GOT3 (cell line): ENCODE measurements around the gene PARP3.
A peak's percentile ranks its signal among the peaks of the same experiment; 100 is the strongest.

Experiments
- DNase-seq: peaks from one replicate; lab custom pipeline; 2025; ENCODE audit warnings: mixed read lengths; lab: John Stamatoyannopoulos, UW

The PARP3 gene

DNA sequence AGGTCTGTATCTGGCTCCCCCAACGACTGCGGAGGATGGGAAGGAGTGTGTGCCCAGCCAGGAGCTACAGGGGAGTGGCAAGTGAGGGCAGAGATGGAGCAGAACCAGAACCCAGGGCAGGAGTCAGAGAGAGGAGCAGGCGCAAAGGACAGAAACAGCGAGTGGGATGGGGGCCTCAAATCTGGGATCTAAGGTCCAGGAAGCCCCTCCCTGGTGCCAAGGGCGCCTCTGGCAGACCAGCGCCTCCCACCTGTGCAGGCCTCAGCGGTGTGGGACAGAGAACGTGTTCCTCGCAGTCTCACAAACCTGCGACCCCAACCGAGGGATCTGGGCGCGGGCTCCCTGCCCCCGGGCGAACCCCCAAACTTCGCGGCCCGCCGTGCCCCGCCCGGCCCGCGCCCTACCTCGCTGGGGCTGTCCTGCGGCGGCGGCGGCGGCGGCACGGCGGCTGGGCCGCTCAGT, 24.8 kb downstream of the PARP3 start:
- no peak for DNase-seq

DNA sequence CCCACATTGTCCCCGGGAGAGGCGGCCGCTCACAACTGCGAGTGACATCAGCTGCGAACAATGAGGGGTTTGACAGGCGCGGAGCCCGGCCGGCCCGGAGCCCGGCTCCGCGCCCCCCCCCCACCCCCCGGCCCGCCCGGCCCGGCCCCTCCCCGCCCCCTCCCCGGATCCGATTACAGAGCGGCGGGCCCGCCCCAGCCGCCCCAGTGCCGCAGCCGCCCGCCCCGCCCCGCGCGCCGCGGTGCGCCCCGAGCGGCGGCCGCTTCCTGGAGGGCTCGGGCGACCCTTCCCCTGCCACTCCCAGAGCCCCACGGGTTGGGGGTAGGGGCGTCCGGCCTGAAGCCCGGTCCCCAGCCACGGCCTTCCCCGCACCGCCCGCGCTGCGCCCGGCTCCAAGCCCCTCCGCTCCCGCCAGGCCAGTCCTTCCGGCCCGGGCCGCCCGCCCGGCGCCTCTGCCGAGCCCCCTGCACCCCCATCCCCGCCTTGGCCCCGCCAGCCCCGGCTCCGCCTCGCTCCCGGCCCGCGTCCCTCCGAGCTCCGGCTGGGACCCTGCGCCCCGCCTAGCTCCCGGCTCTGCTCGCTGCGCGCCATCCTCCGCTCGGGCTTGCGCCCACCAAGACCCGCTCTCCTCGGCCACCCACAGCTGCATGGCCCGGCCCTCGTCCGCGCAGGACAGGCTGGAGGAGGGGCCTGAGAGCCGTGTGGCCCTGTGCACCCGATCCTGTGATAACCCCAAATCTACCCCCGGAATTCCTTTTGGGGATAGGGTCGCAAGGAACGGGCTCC, 25.4 kb downstream of the PARP3 start, which contains the start of gene PCBP4:
Gene PCBP4, minus strand, starts transcription at position 71 of the 786 bp plus-strand sequence. CDS start 6,214 bp downstream, outside the sequence.
- DNase-seq: no peak

GRCh38 chr3:51968170-51968775, 26.1 kb downstream of the PARP3 start:
- no peak for DNase-seq

DNA sequence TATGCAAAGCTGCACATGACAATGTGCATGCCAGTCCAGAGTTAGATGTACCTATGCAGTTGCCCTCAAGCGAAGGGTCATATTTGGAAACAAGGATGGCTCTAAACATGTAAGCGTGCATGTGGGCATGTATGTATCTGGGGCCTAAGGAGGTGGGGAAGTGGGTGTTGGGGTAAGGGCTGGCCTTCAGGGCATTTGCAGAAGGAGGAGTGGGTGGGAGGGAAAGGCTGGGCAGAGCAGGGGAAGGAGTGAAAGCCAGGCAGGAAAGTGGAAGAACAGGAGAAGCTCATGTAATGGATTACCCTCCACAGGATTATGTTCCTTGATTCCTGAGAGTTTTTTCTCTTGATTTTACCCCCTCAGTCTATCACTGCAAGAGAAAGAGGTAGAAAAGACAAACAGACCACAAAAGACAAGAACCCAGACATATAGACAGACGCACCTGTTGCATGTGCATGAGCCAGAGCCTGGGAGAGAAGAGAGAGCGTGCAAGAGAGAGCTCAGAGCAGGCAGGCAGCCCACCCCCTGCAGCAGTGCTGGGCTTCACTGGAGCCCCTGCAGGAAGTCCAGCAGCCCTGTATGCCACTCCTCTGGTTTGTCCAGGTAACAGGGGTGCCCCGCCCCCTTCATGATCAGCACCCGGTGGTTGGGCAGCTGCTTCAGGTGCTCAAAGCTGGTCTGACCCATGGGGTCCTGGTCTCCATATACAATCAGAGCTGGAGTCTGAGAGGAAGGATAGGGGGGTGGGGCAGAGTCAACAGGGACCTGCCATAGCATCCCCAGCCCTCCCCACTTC, 26.9 kb downstream of the PARP3 start:
- no peak for DNase-seq

DNA sequence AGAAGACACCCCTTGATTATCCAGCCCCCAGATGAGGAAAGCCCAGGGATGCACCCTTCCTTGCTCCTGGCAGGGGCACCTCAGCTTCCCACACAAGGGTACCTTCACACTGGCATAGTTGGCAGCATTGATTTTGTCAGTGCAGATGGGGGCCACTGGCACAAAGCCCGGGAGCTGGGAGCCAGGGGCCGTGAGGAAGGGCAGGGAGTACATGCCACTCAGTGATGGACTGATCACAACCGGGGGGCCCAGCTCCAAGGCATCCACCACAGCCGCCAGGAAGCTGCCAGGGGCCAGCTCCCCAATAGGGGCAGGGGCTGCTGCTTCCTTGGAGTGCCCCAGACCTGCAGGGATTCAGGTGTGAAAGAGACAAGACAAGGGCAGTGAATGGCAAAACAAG, 27.7 kb downstream of the PARP3 start:
- no peak for DNase-seq

GRCh38 chr3:51970606-51971300, 28.6 kb downstream of the PARP3 start:
- no peak for DNase-seq

DNA sequence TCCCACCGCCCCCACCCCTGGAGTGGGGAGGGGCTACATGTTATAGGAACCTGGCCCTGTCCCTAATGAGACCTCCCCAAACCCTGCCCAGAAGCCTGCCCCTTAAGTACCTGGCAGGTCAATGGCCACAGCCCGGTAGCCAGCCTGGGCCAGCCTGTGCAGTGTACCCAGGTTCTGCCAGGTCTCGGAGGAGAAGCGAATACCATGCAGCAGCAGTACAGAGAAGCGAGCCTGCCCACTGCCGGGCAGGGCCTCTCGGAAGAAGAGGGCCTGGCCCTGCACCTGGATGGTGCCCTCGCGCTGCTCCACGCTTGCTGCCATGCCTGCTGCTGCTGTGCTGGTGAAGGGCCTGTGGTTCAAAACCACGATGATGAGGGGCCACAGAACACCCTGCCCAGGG, 29.2 kb downstream of the PARP3 start:
- no peak for DNase-seq

- DNase-seq: no peak
Observed at GRCh38 chr3:51974277-51974962, 32.3 kb downstream of the PARP3 start.

GRCh38 chr3:51974963-51975851, 33.0 kb downstream of the PARP3 start, which contains the start of gene ABHD14A:
TSS of gene ABHD14A (plus strand) at chr3:51975064. CDS start at chr3:51975136, 72 bp downstream.
- no peak for DNase-seq

DNA sequence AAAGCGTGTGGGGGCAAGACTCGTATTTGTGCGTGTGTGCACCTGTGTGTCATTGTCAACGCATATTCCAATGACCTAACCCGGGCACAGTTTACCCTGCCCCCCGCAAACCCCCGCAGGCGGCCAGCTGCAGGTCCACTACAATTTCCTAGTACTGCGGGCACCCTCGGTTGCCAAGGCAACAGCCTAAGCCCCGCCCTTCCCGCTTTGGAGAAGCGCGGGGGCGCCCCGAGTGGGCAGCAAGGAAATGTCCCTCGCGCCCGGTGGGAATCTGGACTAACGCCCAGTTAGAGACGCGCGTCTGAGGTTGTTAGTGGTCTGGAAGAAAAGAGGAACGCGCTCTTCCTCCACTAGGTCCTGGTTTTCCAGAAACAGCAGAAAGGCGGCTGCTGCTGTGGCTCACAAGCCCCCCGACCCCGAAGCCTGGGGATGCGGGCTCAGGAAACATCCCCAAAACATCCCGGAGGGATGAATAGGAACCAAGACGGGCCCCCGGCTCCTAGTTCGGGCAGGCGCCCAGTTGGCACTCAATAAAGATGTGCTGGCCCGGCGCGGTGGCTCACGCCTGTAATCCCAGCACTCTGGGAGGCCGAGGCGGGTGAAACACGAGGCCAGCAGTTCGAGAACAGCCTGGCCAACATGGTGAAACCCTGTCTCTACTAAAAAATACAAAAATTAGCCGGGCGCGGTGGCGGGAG, 33.8 kb downstream of the PARP3 start:
- no peak for DNase-seq

DNA sequence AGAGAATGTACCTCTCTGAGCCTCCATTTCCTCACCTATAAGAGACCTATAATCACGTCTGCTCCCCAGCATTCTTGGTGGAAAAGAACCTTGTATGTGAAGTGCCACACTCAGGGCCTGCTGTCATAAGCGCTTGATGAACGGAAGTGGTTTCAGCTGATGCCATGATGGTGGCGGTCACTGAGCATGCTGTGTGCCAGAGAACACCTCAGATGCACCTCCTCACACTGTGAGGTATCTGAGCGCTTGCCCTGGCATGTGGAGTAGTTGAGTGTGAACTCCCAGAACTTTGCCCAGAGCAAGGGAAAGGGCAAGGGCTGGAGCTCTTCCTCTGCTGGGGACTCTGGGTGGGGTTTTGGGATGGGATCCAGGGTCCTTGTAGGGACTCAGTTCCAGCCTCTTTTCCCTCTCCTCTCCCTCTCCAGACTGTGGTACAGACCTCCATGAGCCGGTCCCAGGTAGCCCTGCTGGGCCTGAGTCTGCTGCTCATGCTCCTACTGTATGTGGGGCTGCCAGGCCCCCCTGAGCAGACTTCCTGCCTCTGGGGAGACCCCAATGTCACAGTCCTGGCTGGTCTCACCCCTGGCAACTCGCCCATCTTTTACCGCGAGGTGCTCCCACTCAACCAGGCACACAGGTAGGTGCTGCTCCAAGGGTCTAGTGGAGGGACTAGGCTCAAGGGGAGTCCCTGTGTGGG, 35.4 kb downstream of the PARP3 start:
- no peak for DNase-seq

GRCh38 chr3:51978143-51978502, 36.0 kb downstream of the PARP3 start:
- DNase-seq: no peak

- DNase-seq: no peak
Observed at GRCh38 chr3:51980253-51980652, 38.1 kb downstream of the PARP3 start.

DNA sequence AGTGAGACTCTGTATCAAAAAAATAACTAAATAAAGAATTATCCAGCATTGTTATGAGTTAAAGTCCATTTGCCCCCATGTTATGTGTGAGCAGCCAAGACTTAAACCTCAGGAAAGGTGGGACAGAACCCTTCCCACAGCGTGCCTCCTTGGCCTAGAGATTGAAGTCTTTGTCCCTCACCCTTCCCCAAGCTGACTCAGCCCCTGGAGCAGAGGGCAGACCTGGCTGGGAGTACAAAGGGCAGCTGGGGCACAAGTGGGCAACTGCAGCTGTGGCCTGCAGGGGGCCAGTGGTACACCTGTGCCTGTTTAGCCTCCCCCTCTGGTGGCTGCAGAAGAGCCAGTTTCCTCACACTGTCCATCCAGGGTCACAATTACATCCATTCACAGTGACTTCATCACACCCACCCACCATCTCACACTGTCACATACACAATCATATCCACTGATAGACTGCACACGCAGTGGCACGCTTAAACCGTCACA, 40.2 kb downstream of the PARP3 start:
- no peak for DNase-seq

DNA sequence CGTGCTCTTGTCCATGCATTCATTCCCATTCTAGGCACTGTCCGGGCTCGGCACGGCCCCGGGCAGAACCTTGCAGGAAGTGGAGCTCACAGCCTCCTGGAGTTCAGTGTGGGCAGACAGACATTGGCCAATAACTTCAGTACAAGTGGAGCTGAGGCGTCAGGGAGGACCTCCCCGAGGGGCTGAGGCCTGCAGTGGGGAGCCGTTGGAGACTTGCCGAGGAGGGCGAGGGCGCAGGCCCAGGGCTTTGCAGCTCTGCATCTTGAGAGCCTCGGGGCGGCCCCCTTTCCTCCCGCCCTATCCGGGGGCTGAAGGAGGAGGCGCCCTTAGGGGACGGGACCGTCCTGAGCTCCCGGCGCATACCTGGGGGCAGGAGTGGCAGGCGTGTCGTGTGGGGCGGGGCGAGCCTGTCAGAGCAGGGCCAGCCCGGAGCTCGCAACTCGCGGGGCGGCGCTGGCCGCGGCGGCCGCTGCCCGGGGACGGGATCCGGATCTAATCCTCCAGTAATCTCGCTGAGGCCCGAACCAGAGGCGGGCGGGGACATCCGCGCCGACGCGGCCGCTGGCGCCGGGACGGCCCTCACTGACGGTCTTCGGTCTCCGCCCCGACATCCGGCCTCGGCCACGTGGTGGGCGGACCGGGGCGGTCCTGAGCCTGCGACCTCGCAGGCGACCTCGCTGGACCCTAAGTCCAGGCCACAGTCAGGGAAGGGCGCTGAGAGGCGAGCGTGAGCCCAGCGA, 40.8 kb downstream of the PARP3 start, which contains the start of gene ACY1:
Gene ACY1, plus strand, starts transcription at position 698 of the 740 bp plus-strand sequence. CDS start 530 bp downstream, outside the sequence.
- DNase-seq: peak; percentile 74

DNA sequence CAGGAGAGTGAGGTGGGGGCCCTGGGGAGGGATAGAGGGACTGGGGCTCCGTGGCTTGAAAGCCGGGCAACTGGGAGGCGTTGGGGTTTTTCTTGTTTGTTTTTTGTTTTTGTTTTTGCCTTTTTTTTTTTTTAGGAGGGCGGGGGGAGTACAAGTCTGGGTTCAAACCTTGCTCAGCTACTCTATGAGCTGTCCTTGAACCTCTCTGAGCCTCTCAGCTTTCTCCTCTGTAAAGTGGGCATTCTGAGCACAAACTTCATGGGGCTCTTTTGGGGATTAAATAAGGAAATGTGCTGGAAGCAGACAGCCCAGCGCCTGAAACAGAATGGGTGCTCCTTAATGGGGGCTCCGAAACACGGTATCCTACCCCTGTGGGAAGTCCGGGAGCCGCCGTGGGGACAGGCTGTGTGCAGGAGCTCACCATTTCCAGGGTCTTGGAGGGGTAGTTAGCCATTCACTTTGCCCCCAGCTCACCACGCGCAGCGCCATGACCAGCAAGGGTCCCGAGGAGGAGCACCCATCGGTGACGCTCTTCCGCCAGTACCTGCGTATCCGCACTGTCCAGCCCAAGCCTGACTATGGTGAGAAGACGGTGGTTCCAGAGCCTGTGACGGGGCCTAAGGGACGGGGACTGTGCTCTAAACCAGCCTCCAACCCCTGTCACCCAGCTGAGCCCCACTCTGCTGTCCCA, 41.6 kb downstream of the PARP3 start:
- DNase-seq: no peak

- no peak for DNase-seq
Observed at GRCh38 chr3:51984269-51984647, 42.1 kb downstream of the PARP3 start.
